GM04503 (cell line): ENCODE results near the gene ZDHHC1.
"Not testable (repeated sequence)": the region's sequence is repeated elsewhere in the genome, so short reads cannot be mapped to it uniquely, and the experiment has no call there.

ENCODE experiments used
- DNase-seq: peaks from one replicate; pipeline ENCODE4 v3.0.0-alpha.2; 2012; ENCODE audit warnings: low read depth

The ZDHHC1 gene

GRCh38 chr16:67394155-67395104 is 21.8 kb downstream of the ZDHHC1 start:
- no peak for DNase-seq

GRCh38 chr16:67393788-67394154 is 22.5 kb downstream of the ZDHHC1 start:
- no peak for DNase-seq

GRCh38 chr16:67393111-67393787 is 23.0 kb downstream of the ZDHHC1 start, which contains the start of gene TPPP3:
Gene TPPP3, minus strand, starts transcription at chr16:67393498. Its CDS starts 2,387 bp downstream, at chr16:67391111.
- no peak for DNase-seq

DNA sequence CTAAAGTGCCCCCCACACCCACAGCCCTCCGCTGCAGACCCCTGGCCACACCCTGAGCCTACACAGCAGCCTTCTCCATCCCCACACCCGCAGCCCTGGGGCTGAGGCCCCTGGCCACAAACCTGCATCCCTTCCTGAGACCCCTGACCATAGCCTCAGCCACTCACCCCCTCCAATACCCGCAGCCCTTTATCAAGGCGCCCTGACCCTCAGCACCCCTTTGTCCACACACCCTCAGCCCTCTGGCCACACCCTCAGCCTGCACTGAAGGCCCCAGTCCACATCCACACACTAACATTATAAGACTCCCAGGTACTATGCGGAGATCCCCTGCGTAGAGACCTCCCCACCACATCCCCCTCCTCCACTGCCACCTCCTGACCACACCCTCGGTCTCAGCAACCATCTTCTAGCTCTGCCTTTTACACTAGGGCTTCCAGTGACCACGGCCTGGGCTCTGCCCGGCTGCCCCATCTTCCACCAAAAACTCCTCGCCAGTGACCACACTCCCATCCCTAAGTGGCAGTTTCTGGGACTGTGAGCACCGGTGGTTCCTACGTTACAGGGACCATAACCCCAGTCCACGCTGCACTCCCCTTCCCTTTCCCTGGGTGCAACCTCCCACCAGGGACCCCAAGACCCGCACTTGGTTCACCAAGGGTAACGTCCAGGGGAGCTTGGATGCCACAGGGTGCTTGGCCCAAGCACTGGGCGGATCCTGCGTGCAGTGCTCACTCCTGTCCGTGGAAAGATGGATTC is 23.8 kb downstream of the ZDHHC1 start:
- no peak for DNase-seq

- no peak for DNase-seq
Observed at GRCh38 chr16:67391424-67392300, 24.6 kb downstream of the ZDHHC1 start.

DNA sequence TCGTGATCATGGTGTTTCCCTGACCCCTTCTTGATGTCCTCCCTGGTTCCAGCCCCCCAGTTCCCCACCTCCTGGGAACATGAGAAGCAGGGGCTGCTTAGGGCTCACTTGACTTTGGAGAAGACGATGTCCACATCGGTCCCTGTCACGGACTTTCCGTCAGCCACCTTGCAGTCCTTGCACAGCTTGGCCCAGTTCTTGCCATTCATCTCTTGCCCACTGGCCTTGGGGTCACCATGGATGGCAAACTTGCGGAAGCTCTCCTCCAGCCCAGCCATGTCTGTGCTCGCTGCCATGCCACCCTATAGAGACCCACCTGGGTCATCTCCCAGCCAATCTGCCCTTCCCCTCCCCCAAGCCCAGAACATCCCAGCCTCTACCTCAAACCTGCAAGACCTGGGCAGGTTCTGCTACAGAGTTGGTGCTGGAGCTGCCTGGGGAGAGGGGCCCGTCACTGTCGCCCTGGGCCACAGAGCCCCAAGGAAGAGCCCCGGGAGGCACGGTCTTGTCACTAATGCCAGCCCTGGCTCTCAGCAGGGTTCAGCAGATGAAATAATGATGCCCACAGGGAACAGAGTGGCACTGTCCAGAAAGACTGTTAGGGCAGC is 25.4 kb downstream of the ZDHHC1 start:
- DNase-seq: no peak

DNA sequence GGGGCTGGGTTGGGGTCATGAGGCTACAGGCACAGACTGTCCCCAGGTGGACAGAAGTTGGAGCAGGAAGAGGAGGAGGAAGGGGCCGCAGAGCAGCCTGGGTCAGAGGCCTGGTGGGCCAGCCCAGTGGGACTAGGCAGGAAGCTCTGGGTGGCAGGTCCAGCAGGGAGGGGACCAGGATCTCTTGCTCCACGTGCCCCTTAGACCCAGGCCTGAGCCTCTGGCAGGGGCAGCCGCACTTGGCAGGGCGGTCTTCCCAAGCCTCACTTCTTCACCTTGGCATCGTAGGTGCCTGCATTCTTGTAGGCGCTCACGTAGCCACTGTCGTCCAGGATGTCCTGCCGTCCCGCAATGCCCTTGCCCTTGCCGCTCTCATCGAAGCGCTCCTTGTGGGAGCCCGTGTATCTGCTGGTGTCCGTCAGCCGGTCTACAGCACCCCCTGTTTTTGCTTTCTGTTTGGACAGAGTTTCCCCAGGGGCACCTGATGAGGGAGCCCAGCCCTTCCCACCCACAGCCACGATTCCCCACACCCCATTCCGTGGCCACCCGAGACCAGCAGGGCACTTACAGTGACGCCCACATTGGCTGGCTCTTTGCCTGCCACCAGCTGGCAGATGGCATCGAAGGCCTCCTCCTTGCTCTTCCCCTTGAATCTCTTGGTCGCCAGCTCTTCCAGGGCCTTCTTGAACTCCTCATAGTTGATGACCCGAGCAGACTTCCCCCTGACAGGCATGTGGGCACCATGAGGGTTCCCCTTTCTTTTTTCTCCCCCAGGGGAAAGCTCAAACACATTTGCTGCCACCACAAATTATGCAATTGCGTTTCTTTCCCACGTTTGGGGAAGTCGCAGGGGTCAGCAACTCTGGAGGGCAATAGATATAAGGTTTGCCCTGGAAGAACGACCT is 26.1 kb downstream of the ZDHHC1 start:
- DNase-seq: no peak

DNA sequence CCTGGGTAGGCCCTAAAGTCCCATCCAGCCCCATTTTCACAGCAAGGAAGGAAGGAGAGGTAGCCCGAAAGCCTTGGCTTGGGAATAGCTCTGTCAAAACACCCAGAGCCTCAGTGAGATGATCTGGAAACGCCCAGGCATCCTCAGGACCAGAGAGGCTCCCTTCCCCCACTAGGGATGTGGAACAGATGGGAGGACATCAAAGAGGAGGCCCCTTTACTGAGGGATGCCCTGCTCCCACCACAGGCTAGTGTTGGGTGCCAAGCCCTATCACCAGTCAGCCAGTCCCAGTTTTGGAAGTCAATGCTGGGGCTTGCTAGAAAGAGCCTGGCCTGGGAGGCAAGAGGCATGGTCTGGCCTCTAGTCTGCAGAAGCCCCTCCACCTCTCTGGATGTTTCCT is 27.7 kb downstream of the ZDHHC1 start:
- DNase-seq: no peak

DNA sequence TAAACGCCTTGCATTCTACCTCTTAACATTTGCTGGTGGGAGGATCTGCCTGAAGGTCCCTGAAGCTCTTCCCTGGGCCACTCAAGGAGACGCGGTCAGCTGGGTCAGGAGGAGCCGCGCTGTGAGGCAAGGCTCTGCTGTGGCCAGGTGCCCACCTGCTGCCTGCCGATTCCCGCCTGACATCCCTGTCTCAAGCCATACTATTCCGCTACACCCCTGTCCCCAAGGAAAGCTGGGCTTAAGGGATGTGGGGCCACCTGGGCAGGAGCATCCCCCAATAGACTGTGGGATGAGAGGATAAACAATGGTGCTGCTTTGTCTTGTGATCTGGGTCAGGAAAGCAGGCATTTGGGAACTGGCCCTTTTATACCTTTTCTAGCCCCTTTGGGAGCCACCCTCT is 28.1 kb downstream of the ZDHHC1 start:
- DNase-seq: no peak

DNA sequence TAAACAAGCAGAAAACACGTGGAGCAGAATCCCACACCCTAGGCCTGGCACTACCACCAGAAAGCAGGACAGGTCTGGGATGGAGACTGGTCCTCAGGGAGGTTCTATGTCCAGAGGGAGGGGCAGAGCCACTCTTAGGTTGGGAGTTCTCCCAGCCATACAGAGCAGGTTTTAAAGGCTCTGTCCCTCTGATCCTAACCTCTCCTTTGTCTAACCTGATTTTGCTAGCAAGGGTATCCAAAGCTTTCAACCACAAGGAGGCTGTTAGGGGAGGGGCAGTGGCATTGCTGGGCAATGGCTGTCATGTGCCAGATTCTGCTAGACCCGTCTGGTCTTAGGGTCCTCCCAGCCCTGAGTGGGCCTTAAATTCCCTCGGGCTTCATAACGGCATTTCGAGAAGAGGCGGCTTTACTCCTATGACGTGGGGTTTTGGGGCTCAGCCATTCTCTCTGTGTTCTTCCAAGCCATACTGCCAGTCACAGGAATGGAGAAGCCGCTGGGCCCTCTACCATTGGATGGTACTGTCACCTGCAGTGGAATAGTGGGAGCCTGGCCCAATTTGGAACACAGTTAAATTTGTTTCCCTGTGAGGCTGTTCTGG is 28.7 kb downstream of the ZDHHC1 start:
- no peak for DNase-seq

GRCh38 chr16:67386861-67387455 is 29.3 kb downstream of the ZDHHC1 start:
- DNase-seq: no peak

- no peak for DNase-seq
Observed at GRCh38 chr16:67384778-67385510, 31.3 kb downstream of the ZDHHC1 start.

DNA sequence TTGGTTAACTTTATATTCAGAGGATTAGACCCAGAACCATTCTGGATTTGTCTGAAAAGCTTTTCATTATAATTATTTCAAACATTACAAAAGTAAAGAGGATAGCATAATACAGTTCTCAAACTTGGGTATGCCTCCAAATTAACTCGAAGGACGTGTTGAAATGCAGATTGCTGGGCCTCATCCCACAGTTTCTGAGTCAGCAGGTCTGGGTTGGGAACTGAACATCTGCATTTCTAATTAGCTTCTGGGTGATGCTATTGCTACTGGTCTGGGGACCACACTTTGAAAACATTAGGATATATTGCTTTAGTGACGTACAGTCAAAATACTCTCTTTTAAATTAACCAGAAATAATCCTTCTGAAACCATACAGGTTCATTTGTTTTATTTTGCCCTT is 33.0 kb downstream of the ZDHHC1 start:
- no peak for DNase-seq

DNA sequence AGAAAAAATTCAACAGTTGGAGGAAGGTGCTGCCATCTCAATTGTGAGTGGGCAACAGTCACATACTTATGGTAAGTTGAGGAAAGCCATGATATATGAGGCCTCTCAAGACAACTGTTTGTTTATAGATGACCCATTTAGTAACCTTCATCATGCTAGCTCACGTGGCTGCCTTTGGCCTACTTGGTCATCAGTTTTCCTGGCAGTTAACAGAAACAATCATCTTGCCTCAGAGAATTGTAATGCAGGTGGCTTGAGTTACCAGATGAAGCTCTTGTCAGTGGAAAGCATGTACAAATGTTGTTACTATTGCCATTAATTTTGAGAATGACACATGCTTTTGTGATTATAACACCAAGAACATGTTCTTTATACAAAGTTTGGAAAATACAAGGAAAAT is 37.6 kb downstream of the ZDHHC1 start:
- no peak for DNase-seq

DNA sequence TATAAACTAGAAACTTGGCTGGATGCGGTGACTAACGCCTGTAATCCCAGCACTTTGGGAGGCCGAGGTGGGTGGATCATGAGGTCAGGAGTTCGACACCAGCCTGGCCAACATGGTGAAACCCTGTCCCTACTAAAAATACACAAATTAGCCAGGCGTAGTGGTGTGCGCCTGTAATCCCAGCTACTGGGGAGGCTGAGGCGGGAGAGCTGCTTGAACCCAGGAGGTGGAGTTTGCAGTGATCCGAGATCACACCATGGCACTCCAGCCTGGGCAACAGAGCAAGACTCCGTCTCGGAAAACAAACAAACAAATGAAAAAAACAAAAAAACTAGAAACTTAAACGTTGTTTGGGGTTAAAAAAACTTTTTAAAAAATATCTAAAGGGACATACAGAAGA is 40.3 kb downstream of the ZDHHC1 start:
- not testable (repeated sequence) for DNase-seq

DNA sequence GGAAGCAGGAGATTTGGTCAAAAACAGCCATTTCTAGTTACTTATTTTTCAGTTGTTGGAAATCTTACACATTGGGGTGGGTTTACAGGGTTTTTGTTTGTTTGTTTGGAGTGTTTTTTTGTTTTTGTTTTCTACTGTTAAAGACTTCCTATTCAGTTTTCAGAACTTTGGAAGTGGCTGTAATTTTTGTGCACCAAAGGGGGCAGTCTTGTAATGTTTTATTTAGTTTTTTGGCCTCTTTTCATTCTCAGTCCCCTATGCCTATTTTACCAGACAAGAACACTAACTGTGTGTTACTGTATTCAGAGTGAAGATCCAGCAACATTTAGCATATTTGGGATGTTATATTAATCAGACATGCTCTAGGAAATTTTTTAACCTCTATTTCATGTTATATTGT is 43.6 kb downstream of the ZDHHC1 start:
- no peak for DNase-seq

- no peak for DNase-seq
Observed at GRCh38 chr16:67370661-67371060, 45.6 kb downstream of the ZDHHC1 start.

DNA sequence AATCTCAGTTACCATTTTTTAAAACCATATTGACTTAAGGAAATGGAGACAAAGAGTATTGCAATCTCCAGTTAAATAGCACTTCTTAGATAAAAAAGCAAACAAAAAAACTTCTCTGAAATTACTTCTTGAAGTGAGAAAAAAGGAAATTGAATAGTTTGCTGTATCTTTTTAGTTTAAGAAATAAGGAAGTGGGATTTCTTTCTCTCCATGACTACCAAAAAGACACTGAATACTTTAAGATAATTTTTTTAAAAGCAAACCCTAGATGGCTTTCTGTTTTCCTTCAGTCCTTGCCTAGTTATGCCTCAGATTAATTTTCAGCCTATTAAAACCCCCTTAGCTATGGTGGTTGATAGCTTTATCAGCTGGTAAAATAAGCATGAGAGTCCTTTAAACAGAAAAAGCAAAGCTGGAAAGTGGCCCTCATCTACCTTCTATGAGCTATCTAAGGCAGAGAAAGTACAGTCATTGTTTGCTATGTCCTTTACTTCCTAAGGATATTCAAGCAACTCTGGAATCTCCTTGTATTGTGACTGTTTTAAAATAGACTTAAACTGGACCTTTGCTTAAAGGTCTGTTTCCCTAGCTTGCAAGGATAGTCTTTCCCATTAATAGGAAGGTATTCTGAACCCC is 51.6 kb downstream of the ZDHHC1 start:
- DNase-seq: no peak
